Mucosa of rectum (tissue), 2 donors: ENCODE measurements around the gene CKLF.
"Not testable (repeated sequence)": the region's sequence is repeated elsewhere in the genome, so short reads cannot be mapped to it uniquely, and the experiment has no call there.

Source experiments
- H3K27ac ChIP-seq, 2 donors: one replicate each; pipeline ENCODE4 v1.7.0; 2013; ENCODE audit warnings: inconsistent platforms in 2 of 2, low read depth in 2 of 2, low read length in 2 of 2
- H3K27me3 ChIP-seq, 2 donors: one replicate each; pipeline ENCODE4 v1.7.0; 2013; ENCODE audit warnings: low read length in 2 of 2; ENCODE audit not compliant: control insufficient read depth in 2 of 2, insufficient read depth in 2 of 2
- H3K36me3 ChIP-seq, 2 donors: one replicate each; pipeline ENCODE4 v1.7.0; 2013; ENCODE audit warnings: low read length in 2 of 2; ENCODE audit not compliant: control insufficient read depth in 2 of 2, insufficient read depth in 2 of 2
- H3K4me1 ChIP-seq, 2 donors: one replicate each; pipeline ENCODE4 v1.7.0; 2013; ENCODE audit warnings: low read length in 2 of 2, mild to moderate bottlenecking in 1 of 2; ENCODE audit not compliant: control insufficient read depth in 2 of 2, insufficient read depth in 2 of 2
- H3K4me3 ChIP-seq, 2 donors: one replicate each; pipeline ENCODE4 v1.7.0; 2013; ENCODE audit warnings: low read length in 2 of 2
- H3K9ac ChIP-seq, 2 donors: one replicate each; pipeline ENCODE4 v1.7.0; 2013; ENCODE audit warnings: low read length in 2 of 2, low read depth in 1 of 2, mild to moderate bottlenecking in 1 of 2
- H3K9me3 ChIP-seq, 2 donors: one replicate each; pipeline ENCODE4 v1.7.0; 2013; ENCODE audit warnings: low read length in 2 of 2; ENCODE audit not compliant: control insufficient read depth in 2 of 2
- donor health status: healthy.
- donor health status: Normal muscosa, but diverticular disease.

CKLF gene

DNA sequence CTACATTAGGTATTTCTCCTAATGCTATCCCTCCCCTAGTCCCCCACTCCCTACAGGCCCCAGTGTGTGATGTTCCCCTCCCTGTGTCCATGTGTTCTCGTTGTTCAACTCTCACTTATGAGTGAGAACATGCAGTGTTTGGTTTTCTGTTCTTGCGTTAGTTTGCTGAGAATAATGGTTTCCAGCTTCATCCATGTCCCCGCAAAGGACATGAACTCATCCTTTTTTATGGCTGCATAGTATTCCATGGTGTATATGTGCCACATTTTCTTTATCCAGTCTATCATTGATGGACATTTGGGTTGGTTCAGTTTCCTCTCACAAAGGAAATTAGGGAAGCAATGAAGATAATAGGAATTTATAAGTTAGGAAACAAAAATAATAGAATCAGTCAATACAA is 14.9 kb downstream of the CKLF start:
- H3K9me3 ChIP-seq, H3K9ac ChIP-seq, H3K27me3 ChIP-seq, H3K4me1 ChIP-seq, H3K4me3 ChIP-seq, H3K27ac ChIP-seq: not testable (repeated sequence)
- peaks cover 13 to 16% of the 10 kb centered on the region in 2 donors for H3K36me3 ChIP-seq

DNA sequence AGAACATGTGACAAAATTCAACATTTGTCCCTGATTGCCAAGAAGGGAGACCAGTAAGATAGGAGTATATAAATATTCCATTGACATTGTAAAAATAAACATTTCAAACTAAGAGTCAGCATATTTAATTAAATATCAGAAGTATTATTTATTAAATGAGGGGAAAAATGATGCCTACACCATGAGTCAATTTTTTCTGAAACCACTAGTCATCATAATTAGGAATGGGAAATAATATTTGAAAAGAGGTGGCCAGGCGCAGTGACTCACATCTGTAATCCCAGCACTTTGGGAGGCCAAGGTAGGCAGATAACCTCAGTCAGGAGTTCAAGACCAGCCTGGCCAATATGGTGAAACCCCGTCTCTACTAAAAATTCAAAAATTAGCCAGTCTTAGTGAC is 16.0 kb downstream of the CKLF start:
- no peaks in the 10 kb centered on the region for H3K9me3 ChIP-seq
- H3K27me3 ChIP-seq, result no peaks in the 10 kb centered on the region
- H3K9ac ChIP-seq, result no peak overlapping the region
- no peak overlapping the region for H3K27ac ChIP-seq
- H3K4me1 ChIP-seq, result peaks cover 0 to 5% of the 10 kb centered on the region in 2 donors
- H3K36me3 ChIP-seq, result peaks cover 13% of the 10 kb centered on the region in 2 donors
- no peak overlapping the region for H3K4me3 ChIP-seq

DNA sequence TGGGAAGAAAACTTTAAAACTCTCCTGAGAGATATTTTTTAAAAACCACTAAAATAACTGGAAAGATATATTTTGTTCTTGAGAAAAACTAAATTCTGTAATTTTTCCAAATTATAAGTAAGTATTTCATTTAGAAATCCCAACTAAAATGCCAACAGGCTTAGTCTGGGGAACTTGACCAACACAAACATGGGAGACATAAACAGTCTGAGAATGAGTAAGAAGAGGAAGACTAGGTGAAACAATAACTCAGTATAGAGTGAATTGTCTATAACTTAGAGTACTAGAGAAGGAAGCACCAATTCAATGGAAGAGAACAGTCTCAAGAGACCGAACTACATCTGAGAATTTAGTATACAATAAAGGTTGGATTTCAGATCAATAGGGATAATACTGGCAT is 16.8 kb downstream of the CKLF start:
- no peak overlapping the region for H3K9ac ChIP-seq
- H3K27ac ChIP-seq, result no peak overlapping the region
- peaks cover 0 to 5% of the 10 kb centered on the region in 2 donors for H3K4me1 ChIP-seq

DNA sequence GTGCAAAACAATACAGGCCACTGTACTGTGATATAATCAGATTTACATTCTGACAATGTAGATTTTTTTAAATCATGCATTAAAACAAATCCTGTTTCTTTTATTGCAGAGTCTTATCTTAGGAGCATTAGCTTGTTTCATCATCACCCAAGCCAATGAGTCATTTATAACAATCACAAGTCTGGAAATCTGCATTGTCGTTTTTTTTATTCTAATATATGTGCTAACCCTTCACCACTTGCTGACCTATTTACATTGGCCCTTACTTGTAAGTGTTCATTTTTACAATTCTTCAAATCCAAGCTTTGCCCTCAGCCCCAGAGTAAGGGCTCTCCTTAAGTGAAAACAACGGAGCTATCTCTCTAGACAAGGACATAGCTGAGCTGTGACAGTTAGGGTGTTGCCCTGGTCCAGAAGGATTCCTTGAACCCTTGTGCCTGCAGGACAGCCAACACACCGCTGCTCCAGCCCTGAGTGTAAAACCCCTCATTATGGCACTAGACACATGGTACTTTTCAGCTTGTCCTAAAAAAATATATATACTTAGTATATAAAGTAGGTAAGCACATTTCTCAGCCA is 17.5 kb downstream of the CKLF start:
- Histone ChIP-seq H3K27ac (no peak overlapping the region), H3K27me3 (no peaks in the 10 kb centered on the region), H3K9ac (no peak overlapping the region), H3K4me1 (peaks cover 0 to 3% of the 10 kb centered on the region in 2 donors), H3K9me3 (no peaks in the 10 kb centered on the region), H3K4me3 (no peak overlapping the region), H3K36me3 (peaks cover 7 to 10% of the 10 kb centered on the region in 2 donors)

More for the DNA sequence above, 16.8 kb downstream of the CKLF start:
- Histone ChIP-seq H3K36me3 (peaks cover 10 to 13% of the 10 kb centered on the region in 2 donors), H3K9me3 (no peaks in the 10 kb centered on the region), H3K27me3 (no peaks in the 10 kb centered on the region), H3K4me3 (no peak overlapping the region)

DNA sequence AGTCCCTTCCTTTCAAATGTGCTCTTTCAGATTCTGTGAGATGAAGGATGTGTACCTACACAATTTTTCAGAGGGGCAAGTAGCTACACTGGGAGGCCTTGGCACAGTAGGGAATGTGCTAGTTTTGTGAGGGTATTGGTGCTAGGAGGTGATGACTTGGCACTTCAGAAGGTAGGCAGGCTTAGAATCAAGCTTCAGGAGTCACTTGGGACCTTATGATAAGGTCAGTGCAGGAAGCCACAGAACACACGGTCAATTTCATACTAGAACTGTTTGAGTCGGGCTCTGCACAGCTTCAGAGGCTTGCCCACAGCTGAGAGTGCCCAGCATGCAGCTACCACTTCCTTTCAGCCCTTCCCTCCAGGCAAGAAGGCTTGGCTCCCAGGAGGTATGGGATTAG is 20.0 kb downstream of the CKLF start:
- H3K27me3 ChIP-seq, result no peaks in the 10 kb centered on the region
- peaks cover 0 to 3% of the 10 kb centered on the region in 2 donors for H3K4me1 ChIP-seq
- H3K36me3 ChIP-seq, result no peaks in the 10 kb centered on the region
- H3K9me3 ChIP-seq, result no peaks in the 10 kb centered on the region
- no peak overlapping the region for H3K27ac ChIP-seq
- H3K4me3 ChIP-seq, result no peak overlapping the region
- no peak overlapping the region for H3K9ac ChIP-seq

DNA sequence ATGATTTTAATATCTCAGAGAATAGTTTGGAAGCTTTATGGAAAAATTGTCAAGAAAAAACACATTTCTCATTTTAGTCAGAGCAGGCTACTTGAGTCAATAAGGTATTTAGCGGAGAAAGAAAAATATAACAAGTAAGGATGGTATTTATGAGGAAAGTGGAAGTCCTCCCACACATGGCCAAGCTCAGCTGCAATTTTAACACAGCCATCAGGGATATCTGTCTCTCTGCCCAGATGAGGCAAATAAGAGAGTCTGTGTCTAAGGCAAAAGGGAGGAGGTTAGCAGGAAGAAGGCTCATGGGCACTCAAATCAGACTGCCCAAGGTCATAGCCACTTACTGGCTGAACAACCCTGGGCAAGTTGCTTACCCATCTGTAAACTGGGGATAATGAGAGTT is 21.7 kb downstream of the CKLF start:
- H3K4me3 ChIP-seq, result no peak overlapping the region
- no peaks in the 10 kb centered on the region for H3K9me3 ChIP-seq
- H3K4me1 ChIP-seq, result peaks cover 3 to 4% of the 10 kb centered on the region in 2 donors
- H3K27me3 ChIP-seq, result peaks cover 8 to 11% of the 10 kb centered on the region in 2 donors
- no peak overlapping the region for H3K9ac ChIP-seq
- no peaks in the 10 kb centered on the region for H3K36me3 ChIP-seq
- no peak overlapping the region for H3K27ac ChIP-seq

DNA sequence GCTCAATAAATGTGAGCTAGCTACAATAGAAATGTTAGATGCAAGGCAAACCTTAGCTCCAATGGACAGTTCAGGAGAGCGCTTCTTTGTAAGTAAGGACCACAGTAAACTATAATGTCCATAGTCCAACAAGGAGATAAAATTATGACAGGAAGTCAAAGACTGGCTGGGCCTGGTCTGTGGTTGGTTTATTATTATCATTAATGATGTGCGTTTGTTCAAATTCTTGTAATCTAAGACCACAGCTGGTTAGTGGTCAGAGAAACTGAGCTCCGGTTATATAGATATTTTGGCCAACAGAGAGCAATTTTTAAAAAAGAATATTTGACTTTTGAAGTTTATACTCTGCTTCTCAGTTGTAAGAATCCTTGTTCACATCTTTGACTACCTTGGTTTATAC is 22.2 kb downstream of the CKLF start:
- Histone ChIP-seq H3K27me3 (peaks cover 8 to 16% of the 10 kb centered on the region in 2 donors), H3K27ac (no peak overlapping the region), H3K9ac (no peak overlapping the region), H3K4me3 (no peak overlapping the region), H3K9me3 (no peaks in the 10 kb centered on the region), H3K4me1 (peaks cover 4 to 5% of the 10 kb centered on the region in 2 donors), H3K36me3 (no peaks in the 10 kb centered on the region)

DNA sequence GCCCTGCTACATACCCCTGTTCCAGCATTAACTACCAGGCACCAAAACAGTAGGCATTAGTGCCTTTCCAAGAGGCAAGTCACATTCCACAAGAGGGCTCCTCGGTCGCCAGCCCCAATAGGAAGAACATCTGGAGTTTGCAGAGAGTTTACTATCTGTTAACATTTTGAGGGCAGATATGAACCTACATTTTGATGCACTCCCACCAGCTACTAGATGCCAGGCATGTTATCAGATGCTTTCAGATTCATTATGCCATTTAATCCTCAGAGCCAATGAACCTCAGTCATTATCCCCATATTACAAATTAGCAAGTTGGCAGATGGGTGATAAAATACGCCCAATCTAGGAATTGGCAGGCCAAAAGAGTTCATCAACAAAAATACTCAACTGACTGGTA is 22.7 kb downstream of the CKLF start:
- Histone ChIP-seq H3K27me3 (peaks cover 8 to 16% of the 10 kb centered on the region in 2 donors), H3K9me3 (no peaks in the 10 kb centered on the region), H3K9ac (no peak overlapping the region), H3K4me1 (peaks cover 3 to 4% of the 10 kb centered on the region in 2 donors), H3K27ac (no peak overlapping the region), H3K36me3 (no peaks in the 10 kb centered on the region), H3K4me3 (no peak overlapping the region)

DNA sequence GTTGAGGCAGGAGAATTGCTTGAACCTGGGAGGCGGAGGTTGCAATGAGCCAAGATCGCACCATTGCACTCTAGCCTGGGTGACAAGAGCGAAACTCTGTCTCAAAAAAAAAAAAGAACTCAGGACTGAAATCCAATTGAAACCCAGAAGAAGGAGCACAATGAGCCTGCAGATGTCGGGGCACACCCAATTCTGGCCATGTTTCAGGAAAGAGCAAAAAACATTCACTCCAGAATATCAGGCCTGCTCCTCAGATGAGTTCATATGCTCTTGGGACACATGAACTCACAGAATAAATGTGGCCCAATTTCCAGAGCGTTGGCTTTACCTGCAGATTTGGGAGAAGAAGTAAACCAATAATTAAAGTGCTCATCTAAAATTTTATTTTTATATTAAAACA is 23.9 kb downstream of the CKLF start:
- Histone ChIP-seq H3K9ac (no peak overlapping the region), H3K27me3 (peaks cover 8 to 16% of the 10 kb centered on the region in 2 donors), H3K4me3 (no peak overlapping the region), H3K36me3 (no peaks in the 10 kb centered on the region), H3K9me3 (no peaks in the 10 kb centered on the region), H3K27ac (no peak overlapping the region), H3K4me1 (peaks cover 2 to 4% of the 10 kb centered on the region in 2 donors)

DNA sequence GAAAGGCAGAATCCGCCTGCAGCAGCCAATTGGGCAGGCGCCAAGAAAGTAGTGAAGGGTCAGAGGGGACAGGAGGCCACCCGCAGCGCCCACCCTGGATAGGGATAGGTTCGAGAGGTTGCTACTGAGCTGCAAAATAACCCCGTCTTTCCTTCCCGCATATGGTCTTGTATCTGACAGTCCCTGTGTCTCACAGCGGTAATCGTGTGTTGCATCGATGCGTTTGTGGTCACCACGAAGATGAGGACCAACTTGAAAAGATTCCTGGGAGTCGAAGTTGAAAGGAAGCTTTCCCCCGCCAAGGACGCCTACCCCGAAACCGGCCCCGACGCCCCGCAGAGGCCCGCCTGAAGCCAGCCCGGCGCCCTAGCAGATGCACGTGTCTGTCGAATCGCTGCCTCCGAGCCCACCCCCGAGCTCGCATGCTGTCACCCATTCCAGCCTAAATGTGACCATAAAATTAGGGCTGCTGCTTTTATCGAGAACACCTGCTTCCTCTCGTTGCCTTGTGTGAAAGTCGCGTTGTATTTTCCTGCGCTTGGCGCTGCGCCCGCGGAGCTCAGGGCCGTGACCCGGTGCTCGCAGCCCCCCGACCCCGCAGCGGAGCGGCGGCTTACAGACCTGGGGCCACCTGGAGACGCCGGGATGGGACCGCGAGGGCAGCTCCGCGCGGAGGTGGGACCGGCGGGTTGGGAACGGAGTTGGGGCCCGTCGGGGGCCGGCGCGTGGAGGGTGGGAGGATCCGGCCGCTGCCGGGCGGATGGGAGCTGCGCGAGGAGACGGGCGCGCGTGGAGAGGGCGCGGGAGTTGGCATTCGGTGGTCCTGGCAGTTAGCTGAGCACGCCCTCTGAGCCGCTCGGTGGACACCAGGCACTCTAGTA is 26.5 kb downstream of the CKLF start, which contains the start of gene CMTM2:
CMTM2 (plus strand) TSS at position 813 of the 881 bp plus-strand sequence. CDS start 145 bp downstream, outside the sequence.
- Histone ChIP-seq H3K9ac (peak within 1 kb of the TSS in 1 of 2 donors; percentile 18), H3K4me3 (peak within 1 kb of the TSS; percentile 27 to 44), H3K36me3 (no peaks in the 10 kb centered on the region), H3K27ac (no peak within 1 kb of the TSS), H3K4me1 (peaks cover 2 to 4% of the 10 kb centered on the region in 2 donors), H3K9me3 (no peaks in the 10 kb centered on the region), H3K27me3 (peaks cover 8 to 16% of the 10 kb centered on the region in 2 donors)
